Colon (tissue), 2 donors: ENCODE results near the gene DUSP16.
"Not testable (repeated sequence)": the region's sequence is repeated elsewhere in the genome, so short reads cannot be mapped to it uniquely, and the experiment has no call there.

Experiments
- FAIRE-seq: peaks from 2 replicates; lab custom pipeline; 2012; peaks lifted over from hg19 to GRCh38; lab: Jason Lieb, UNC
- donor health status: control.
- donor health status: control.

DUSP16 gene

GRCh38 chr12:12520273-12520672 lies 42.4 kb downstream of the DUSP16 start:
- FAIRE-seq, result no peak

DNA sequence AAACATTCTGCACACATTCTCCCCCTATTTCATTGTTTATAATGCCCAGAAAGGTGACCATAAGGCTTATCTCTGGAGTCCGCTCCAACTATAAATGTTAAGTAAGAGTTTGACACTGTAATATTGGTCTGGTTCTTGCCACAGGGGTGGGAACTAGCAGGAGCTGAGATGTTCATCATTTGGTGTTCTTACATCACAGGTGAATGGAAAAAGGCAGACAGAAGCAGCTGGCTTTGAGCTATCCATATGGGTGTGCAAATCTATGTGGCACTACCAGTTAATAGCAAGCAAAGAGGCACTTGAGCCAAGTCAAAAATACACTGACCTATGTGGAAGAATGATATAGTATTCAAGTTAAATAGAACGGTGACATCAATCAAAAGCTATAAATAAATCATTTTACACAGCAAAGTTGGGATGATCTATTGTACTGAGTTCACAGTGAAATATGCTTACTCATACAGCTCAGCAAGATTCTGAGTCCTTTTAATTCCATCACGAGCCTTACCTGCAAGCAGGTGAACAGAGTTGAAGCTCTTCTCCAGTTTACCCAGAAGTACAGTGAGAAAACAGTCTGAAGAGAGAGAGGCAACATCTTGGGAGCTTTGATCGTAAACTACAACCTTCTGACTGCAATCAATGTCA lies 43.2 kb downstream of the DUSP16 start:
- no peak for FAIRE-seq

DNA sequence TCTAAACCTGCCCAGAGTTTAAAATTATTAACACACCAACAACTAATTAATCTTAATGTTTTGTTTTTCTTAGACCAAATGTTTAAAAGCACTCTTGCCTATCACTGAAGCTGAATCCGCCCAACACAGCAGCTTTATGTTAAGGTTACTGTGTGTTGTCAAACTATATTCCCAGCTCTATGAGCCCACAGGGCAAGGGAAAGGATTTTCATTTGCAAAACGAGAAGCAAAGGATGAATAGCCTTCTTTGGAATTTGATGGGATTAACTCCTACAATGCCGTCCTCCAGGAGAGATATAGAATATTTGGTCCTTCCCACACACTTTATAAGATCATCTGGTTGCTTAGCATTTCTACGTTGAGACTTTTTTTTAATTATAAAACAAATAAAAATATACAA lies 43.7 kb downstream of the DUSP16 start:
- FAIRE-seq, result no peak

DNA sequence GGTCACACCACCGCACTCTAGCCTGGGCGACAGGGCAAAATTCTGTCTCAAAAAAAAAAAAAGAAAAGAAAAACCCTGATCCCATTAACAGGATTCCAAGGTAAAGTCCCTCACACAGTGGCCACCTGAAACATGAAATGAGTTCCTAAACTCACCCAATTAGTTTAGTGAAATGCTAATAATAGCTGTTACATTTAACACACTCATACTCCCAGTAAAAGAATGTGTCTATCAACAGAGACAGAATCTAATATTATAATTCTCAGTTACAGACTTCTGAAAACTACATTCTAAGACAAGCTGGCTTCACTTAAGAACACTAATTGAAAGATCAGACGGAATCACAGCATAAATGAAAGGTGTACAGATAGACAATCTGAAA lies 44.2 kb downstream of the DUSP16 start:
- FAIRE-seq, result no peak

DNA sequence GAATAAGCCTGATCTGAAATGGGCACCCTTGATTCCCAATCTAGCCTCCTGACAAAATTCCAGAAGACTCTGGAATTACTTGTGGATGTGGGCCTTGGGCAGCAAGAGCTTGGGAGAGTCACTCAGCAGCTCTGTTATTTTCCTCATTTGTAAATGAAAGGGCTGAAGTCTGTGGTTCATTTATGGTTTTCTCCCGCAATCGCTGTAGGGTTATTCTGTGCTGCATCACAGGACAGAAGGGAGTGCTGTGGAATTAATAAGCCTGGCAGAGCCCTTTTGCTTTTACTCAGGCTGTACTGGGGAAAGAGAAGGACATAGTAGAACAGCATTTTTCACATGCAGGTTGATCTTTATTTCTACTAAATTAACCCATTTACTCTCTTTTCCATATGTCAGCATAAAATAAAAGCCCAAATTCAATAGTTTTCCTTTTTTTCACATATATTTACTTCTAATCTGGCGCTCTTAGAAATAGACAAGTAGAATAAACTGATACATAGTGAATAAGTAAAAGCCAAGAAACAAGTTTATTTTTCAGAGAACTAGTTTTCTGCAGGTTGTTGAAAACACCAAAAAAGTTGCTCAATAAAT lies 49.2 kb downstream of the DUSP16 start:
- no peak for FAIRE-seq

DNA sequence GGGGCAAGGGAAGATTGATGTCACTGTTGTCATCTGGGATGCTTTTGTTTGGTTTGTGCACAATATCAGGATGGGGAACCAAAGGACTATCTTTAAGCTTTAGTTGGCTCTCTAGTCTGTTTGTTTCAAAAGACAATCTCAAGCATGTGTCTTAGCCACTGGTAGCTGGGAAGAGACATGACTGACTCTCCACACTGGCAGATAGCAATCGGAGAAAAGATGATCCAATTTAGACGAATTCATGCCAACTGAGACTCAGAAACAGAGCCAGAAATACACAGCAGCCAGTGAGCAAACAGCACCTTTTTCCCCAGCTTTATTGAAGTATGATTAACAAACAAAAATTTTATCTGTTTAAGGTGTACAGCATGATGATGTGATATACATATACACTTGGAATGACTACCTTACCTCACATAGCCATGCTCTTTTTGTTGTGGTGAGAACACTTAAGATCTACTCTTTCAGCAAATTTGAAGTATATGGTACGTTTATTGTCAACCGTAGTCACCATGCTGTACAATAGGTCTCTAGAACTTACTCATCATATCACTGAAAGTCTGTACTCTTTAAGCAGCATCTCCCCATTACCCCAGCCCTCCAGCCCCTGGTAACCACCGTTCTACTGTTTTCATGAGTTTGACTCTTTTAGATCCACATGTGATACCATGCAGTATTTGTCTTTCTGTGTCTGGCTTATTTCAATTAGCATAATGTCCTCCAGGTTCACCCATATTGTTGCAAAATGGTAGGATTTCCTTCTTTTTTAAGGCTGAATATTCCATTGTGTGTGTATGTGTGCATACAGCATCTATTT lies 50.6 kb downstream of the DUSP16 start:
- FAIRE-seq, result no peak

GRCh38 chr12:12511021-12511783 lies 51.5 kb downstream of the DUSP16 start:
- FAIRE-seq, result no peak

DNA sequence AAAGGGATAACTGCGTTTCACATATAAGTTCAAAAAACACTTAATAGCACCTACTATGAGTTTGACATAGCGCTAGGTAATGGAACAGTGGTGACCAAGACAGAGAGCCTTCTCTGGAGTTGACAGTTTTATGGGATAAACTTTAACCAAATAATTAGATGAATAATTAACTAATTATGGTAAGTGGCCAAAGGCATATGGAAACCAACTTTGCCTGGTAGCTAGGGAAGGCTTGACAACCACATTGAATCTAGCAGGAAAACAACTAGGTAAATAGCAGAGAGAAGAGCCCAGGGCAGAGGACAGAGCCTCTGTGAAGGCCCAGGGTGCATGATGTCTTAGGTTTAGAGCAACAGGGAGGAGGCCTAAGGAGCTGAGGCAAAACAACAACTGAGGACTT lies 52.1 kb downstream of the DUSP16 start:
- no peak for FAIRE-seq

GRCh38 chr12:12510141-12510540 lies 52.5 kb downstream of the DUSP16 start:
- FAIRE-seq, result no peak

DNA sequence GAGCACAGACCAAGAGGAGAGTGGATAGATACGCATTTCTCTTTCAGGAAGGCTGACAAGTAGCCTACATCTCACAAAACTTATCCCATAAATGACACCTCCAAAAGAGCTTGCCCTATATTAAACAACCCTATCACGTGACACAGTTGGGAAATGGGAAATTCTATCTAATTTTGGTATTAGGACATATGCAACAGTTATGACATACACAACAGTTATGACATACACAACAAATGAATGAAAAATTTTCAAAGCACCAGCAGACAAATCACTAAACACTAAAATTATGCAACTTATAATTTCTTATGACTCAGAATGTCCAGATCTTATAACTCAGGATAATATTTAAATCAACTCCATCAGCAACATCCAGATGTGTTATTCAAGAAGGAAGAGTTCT lies 54.1 kb downstream of the DUSP16 start:
- FAIRE-seq, result no peak

- no peak for FAIRE-seq
These were observed 55.5 kb downstream of the DUSP16 start for GRCh38 chr12:12507121-12507520.

- FAIRE-seq, result no peak
These were observed 56.2 kb downstream of the DUSP16 start for GRCh38 chr12:12506496-12506890.

GRCh38 chr12:12505544-12506495 lies 56.8 kb downstream of the DUSP16 start:
- no peak for FAIRE-seq

DNA sequence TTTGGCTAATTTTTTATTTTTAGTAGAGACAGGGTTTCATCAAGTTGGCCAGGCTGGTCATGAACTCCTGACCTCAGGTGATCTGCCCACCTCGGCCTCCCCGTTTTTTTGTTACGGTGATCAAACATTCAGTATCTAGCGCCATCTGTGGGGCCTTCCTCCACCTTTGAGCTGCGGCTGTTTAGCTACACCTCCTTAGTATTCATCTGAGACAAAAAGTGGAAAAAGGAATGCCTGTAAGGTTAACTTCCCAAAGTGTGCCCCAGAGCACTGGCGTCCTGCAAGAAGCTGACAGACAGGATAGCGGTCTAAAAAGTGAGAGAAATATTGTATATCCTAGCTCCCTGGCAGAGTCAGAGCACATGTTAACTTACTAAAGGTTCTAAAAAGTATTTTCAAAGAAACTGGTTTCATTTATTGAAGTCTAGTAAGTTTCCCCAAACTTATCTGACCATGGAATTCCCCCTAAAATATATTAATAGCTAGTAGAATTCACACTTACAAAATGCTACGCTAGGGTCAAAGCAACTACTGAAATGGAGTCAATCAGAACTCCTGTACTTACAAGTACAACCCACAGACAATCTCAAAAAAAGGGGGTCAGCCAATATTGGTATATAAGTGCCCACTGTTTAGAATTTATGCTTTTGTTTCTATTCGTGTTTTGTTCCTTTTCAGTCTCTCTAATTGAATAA lies 59.1 kb downstream of the DUSP16 start:
- FAIRE-seq, result no peak

GRCh38 chr12:12502815-12503151 lies 59.9 kb downstream of the DUSP16 start:
- FAIRE-seq, result no peak

DNA sequence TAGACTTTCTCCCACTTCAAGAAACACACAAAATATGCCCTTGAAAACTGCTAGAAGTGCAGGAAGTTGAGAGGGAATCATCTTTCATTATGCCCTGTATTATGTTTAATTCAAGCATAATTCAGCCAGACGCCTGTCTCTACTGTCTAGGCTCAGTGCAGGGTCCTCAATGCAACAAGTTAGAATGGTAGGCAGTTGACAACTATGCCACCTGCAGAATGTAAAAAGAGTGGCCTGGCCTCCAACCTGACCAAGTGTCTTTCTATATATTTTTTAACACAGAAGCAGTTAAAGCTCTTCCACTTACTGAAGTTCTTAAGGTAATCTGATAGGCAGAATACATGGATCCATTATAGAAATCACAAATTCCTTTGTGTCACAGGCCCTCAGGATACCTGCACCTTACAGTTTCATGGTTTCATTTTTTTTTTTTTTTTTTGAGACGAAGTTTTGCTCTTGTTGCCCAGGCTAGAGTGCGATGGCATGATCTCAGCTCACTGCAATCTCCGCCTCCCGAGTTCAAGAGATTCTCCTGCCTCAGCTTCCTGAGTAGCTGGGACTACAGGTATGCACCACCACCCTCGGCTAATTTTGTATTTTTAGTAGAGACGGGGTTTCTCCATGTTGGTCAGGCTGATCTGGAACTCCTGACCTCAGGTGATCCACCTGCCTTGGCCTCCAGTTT lies 60.4 kb downstream of the DUSP16 start:
- not testable (repeated sequence) for FAIRE-seq

- FAIRE-seq, result no peak
These were observed 61.5 kb downstream of the DUSP16 start for GRCh38 chr12:12501121-12501520.

DNA sequence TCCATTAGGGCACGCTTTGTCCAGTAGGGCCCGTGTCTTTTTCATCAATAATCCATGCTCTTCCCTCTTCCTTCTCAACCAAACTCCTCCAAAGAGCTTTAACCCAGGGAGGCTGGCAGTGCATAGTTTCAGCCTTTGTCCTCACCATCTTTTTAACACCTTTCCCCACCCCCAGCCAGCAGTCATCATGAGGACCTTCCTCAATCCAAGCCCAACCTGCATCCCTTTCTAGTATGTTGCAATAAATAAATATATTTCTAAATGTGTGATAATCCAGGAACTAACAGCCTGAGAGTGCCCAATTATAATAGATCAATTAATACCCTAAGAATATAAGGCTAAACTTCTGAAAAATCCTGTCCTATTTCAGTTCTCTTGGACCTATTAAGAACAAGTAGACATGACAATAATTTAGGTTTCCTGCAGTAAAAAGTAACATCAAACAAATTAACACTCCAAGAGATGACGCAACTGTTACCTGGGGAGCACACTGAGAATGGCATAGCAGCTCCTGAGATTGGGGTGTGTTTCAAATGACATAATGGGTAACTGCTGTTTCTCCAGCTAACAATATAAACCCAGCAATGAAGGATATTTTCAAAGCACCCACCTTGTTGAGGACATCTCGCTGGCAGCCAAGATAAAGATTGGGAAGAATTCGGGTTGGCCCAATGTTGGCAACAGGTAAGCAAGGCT lies 62.6 kb downstream of the DUSP16 start:
- FAIRE-seq, result no peak

GRCh38 chr12:12498210-12498609 lies 64.5 kb downstream of the DUSP16 start:
- FAIRE-seq, result no peak

GRCh38 chr12:12495536-12495935 lies 67.1 kb downstream of the DUSP16 start:
- FAIRE-seq, result no peak
